Esophagus muscularis mucosa (tissue), 4 donors: ENCODE data around the gene EYA2.

Source experiments
- EP300 ChIP-seq: sonication (generic); formaldehyde crosslinking; IDR thresholded peaks from one replicate; pipeline ENCODE4 v1.6.1; 2017; ENCODE audit warnings: antibody characterized with exemption
- POLR2A ChIP-seq: fragments of 450-650 bp; IDR thresholded peaks from one replicate; pipeline ENCODE4 v1.6.1; 2017; ENCODE audit warnings: antibody characterized with exemption, moderate library complexity, mild to moderate bottlenecking, low read depth
- POLR2AphosphoS5 ChIP-seq, 2 donors: sonication (generic); formaldehyde crosslinking; IDR thresholded peaks; one replicate each; pipeline ENCODE4 v1.6.1; 2017; ENCODE audit warnings: antibody characterized with exemption in 2 of 2
- TF ChIP-seq, protein P1 (sequence below), 3 experiments: fragments of 200-600 bp in 2 of 3; fragments of 450-650 bp in 1 of 3; sonication (generic) in 2 of 3; IDR thresholded peaks; one replicate each; pipeline ENCODE4 v1.5.1; 2017 to 2019; ENCODE audit warnings: antibody characterized with exemption in 3 of 3, mild to moderate bottlenecking in 2 of 3, moderate library complexity in 1 of 3

DNA sequence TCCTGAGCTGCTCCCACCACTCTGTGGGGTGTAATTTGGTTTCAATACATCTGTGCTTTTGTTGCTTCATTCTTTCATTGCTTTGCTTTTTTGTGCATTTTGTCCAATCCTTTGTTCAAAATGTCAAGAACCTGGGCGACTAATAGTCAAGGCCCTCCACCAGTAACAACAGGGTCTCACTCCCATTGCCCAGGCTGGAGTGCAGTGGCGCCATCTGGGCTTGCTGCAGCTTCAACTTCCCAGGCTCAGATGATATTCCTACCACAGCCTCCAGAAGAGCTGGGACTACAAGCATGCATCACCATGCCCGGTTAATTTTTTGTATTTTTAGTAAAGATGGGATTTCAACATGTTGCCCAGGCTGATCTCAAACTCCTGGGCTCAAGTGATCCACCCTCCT is 169.2 kb downstream of the EYA2 start:
- TF ChIP-seq, protein P1, sequence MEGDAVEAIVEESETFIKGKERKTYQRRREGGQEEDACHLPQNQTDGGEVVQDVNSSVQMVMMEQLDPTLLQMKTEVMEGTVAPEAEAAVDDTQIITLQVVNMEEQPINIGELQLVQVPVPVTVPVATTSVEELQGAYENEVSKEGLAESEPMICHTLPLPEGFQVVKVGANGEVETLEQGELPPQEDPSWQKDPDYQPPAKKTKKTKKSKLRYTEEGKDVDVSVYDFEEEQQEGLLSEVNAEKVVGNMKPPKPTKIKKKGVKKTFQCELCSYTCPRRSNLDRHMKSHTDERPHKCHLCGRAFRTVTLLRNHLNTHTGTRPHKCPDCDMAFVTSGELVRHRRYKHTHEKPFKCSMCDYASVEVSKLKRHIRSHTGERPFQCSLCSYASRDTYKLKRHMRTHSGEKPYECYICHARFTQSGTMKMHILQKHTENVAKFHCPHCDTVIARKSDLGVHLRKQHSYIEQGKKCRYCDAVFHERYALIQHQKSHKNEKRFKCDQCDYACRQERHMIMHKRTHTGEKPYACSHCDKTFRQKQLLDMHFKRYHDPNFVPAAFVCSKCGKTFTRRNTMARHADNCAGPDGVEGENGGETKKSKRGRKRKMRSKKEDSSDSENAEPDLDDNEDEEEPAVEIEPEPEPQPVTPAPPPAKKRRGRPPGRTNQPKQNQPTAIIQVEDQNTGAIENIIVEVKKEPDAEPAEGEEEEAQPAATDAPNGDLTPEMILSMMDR (IDR thresholded peaks at IDR 0.05): no peak
- TF ChIP-seq POLR2A (no peak), EP300 (no peak), POLR2AphosphoS5 (IDR thresholded peaks at IDR 0.05) (no peak)
